Peyer's patch (tissue), 4 donors: ENCODE results near the gene DIP2A. TPM values are rescaled to one million over a fixed set of nuclear protein-coding genes. Genes with fewer than 3 reads are reported as not detected.

Experiments
- DNase-seq, 3 donors: peaks; one replicate each; pipeline ENCODE4 v3.0.0-alpha.2; 2017 to 2019
- H3K27ac ChIP-seq, 4 donors: fragments of 200-600 bp; sonication (generic); one replicate each; pipeline ENCODE4 v1.5.1; 2016 to 2019
- H3K27me3 ChIP-seq, 2 donors: fragments of 200-600 bp; sonication (generic); one replicate each; pipeline ENCODE4 v1.5.1; 2019
- H3K36me3 ChIP-seq, 3 donors: fragments of 200-600 bp; sonication (generic); one replicate each; pipeline ENCODE4 v1.5.1; 2016 to 2019
- H3K4me1 ChIP-seq, 4 donors: fragments of 200-600 bp; sonication (generic); one replicate each; pipeline ENCODE4 v1.5.1; 2016 to 2019
- H3K4me3 ChIP-seq, 4 donors: fragments of 200-600 bp; sonication (generic); 1 replicate in 3 of 4; 2 replicates in 1 of 4; pipeline ENCODE4 v1.5.1; 2016 to 2019; ENCODE audit warnings: mild to moderate bottlenecking in 1 of 4
- H3K9me3 ChIP-seq, 4 donors: fragments of 200-600 bp; sonication (generic); one replicate each; pipeline ENCODE4 v1.5.1; 2016 to 2019; ENCODE audit warnings: mild to moderate bottlenecking in 1 of 4
- POLR2A ChIP-seq, 2 donors: fragments of 450-650 bp; IDR thresholded peaks; one replicate each; pipeline ENCODE4 v1.5.1; 2017; ENCODE audit warnings: antibody characterized with exemption in 2 of 2, mild to moderate bottlenecking in 2 of 2, moderate library complexity in 2 of 2
- total RNA-seq, 4 donors: library from RNA; depleted of rRNA; stranded (reverse); fragments of >200 nt; gene quantifications; one replicate each; pipeline ENCODE4 v1.1.0, GENCODE V29; 2016
- TF ChIP-seq, protein P1 (sequence below), 6 experiments: fragments of 450-650 bp in 4 of 6; fragments of 200-600 bp in 2 of 6; sonication (generic) in 1 of 6; IDR thresholded peaks; one replicate each; pipeline ENCODE4 v1.5.1; 2017 to 2019; ENCODE audit warnings: antibody characterized with exemption in 6 of 6, mild to moderate bottlenecking in 3 of 6, moderate library complexity in 1 of 6

Gene DIP2A
- total RNA-seq, 4 donors from 2014 or later = 69.9 to 108 (median 85.3) TPM

DNA sequence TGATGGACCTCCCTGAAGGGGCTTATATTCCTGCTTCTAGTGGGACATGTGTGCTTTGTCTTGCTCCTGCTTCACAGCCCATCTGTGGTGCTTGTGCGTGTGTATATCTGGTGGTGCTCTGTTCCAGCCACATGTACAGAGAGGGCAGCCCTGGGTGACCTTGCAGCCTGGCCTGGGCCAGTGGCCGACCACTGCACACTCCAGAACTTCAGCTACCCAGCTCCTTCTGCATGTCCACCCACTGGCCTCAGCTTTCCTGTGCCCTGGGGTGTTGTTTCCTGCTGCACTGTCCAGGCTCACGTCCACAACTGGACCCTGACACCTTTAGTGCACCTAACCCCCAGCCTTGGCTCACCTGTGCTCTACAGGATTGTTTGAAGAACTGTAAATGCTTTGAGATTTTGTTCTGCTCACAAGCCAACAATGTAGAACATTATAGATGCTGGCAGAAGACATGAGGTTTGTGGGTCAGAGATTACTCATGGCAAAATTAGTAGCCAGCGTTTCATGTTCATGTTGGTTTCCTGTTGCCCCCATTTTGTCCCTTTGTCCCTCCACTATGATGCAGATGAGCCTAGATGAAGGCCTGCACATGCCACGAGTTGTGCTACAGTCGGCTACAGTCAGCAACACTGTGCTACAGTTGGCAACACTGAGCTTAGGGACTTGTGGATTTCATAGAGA, 151.5 kb downstream of the DIP2A start:
- no peaks in the 10 kb centered on the region for H3K4me1 ChIP-seq
- DNase-seq = no peak
- H3K4me3 ChIP-seq = no peak overlapping the region
- H3K27me3 ChIP-seq = no peaks in the 10 kb centered on the region
- H3K9me3 ChIP-seq = no peaks in the 10 kb centered on the region
- no peak overlapping the region for H3K27ac ChIP-seq
- TF ChIP-seq, protein P1, sequence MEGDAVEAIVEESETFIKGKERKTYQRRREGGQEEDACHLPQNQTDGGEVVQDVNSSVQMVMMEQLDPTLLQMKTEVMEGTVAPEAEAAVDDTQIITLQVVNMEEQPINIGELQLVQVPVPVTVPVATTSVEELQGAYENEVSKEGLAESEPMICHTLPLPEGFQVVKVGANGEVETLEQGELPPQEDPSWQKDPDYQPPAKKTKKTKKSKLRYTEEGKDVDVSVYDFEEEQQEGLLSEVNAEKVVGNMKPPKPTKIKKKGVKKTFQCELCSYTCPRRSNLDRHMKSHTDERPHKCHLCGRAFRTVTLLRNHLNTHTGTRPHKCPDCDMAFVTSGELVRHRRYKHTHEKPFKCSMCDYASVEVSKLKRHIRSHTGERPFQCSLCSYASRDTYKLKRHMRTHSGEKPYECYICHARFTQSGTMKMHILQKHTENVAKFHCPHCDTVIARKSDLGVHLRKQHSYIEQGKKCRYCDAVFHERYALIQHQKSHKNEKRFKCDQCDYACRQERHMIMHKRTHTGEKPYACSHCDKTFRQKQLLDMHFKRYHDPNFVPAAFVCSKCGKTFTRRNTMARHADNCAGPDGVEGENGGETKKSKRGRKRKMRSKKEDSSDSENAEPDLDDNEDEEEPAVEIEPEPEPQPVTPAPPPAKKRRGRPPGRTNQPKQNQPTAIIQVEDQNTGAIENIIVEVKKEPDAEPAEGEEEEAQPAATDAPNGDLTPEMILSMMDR (IDR thresholded peaks at IDR 0.05) = no peak
- TF ChIP-seq POLR2A (IDR thresholded peaks at IDR 0.05) = no peak
- no peaks in the 10 kb centered on the region for H3K36me3 ChIP-seq

DNA sequence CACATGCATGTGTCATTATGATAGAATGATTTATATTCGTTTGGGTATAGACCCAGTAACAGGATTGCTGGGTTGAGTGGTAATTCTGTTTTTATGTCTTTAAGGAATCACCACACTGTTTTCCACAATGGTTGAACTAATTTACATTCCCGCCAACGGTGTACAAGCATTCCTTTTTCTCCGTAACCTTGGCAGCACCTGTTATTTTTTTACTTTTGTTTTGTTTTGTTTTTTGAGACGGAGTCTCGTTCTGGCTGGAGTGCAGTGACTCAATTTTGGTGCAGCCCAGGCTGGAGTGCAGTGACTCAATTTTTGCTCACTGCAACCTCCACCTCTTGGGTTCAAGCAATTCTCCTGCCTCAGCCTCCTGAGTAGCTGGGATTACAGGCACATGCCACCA, 154.7 kb downstream of the DIP2A start:
- TF ChIP-seq, protein P1 (IDR thresholded peaks at IDR 0.05) = no peak
- TF ChIP-seq POLR2A (IDR thresholded peaks at IDR 0.05) = no peak
- DNase-seq = no peak
- Histone ChIP-seq H3K4me3 (no peak overlapping the region), H3K4me1 (no peaks in the 10 kb centered on the region), H3K9me3 (no peaks in the 10 kb centered on the region), H3K27me3 (no peaks in the 10 kb centered on the region), H3K36me3 (no peaks in the 10 kb centered on the region), H3K27ac (no peak overlapping the region)

- Histone ChIP-seq H3K4me3 (no peak overlapping the region), H3K27me3 (no peaks in the 10 kb centered on the region), H3K36me3 (no peaks in the 10 kb centered on the region), H3K9me3 (no peaks in the 10 kb centered on the region), H3K4me1 (no peaks in the 10 kb centered on the region), H3K27ac (no peak overlapping the region)
- TF ChIP-seq, protein P1 (IDR thresholded peaks at IDR 0.05) = no peak
- no peak for TF ChIP-seq POLR2A (IDR thresholded peaks at IDR 0.05)
- no peak for DNase-seq
Measured at GRCh38 chr21:46616050-46616449, 157.4 kb downstream of the DIP2A start.

GRCh38 chr21:46616656-46617055, 158.0 kb downstream of the DIP2A start:
- H3K4me3 ChIP-seq = no peak overlapping the region
- DNase-seq = no peak
- no peak for TF ChIP-seq POLR2A (IDR thresholded peaks at IDR 0.05)
- TF ChIP-seq, protein P1 (IDR thresholded peaks at IDR 0.05) = no peak
- no peak overlapping the region for H3K27ac ChIP-seq
- H3K4me1 ChIP-seq = peaks cover 0 to 4% (median 0%) of the 10 kb centered on the region in 4 donors
- H3K9me3 ChIP-seq = no peaks in the 10 kb centered on the region
- H3K36me3 ChIP-seq = no peaks in the 10 kb centered on the region
- no peaks in the 10 kb centered on the region for H3K27me3 ChIP-seq

DNA sequence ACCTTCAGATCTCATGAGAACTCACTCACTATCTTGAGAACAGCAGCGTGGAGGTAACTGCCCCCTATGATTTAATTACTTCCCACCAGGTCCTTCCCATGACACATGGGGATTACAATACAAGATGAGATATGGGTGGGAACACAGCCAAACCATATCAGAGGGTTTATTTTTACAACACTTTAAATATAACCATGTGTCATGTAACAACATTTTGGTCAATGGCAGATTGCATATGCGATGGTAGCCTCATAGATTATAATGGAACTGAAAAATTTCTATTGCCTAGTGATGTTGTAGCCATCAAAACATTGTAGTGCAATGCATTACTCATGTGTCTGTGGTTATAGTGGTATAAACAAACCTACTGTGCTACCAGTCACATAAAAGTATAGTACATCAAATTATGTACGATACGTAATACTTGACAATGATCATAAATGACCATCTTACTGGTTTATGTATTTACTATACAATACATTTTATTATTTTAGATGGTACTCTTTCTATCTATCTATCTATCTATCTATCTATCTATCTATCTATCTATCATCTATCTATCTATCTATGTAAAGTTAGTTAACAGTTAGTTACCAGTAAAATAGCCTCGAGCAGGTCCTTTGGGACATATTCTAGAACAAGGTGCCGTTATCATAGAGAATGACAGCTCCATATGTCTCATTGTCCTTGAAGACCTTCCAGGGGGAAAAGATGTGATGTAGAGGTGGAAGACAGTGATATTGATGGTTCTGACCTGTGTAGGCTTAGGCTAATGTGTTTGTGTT, 158.8 kb downstream of the DIP2A start:
- TF ChIP-seq, protein P1 (IDR thresholded peaks at IDR 0.05) = no peak
- TF ChIP-seq POLR2A (IDR thresholded peaks at IDR 0.05) = no peak
- peaks cover 0 to 7% (median 0%) of the 10 kb centered on the region in 4 donors for H3K4me1 ChIP-seq
- H3K9me3 ChIP-seq = no peaks in the 10 kb centered on the region
- no peak overlapping the region for H3K27ac ChIP-seq
- H3K36me3 ChIP-seq = no peaks in the 10 kb centered on the region
- H3K27me3 ChIP-seq = no peaks in the 10 kb centered on the region
- DNase-seq = no peak
- no peak overlapping the region for H3K4me3 ChIP-seq
